H9 (cell line): ENCODE results near the gene TBC1D20. TPM values are rescaled to one million over a fixed set of nuclear protein-coding genes. Genes with fewer than 3 reads are reported as not detected.

ENCODE experiments used
- DNase-seq: peaks from one replicate; pipeline ENCODE4 v3.0.0-alpha.2; 2017
- H2AFZ ChIP-seq: one replicate; pipeline ENCODE4 v1.6.1; 2013; ENCODE audit warnings: mild to moderate bottlenecking, low read length, control low read depth, moderate library complexity
- H2AK5ac ChIP-seq: 2 replicates; pipeline ENCODE4 v1.6.1; 2013; ENCODE audit warnings: low read length, control low read depth, mixed read lengths; ENCODE audit not compliant: insufficient read length
- H2BK120ac ChIP-seq: one replicate; pipeline ENCODE4 v1.6.1; 2013; ENCODE audit warnings: low read depth, mild to moderate bottlenecking, low read length, control low read depth, inconsistent platforms; ENCODE audit not compliant: poor library complexity, severe bottlenecking
- H2BK12ac ChIP-seq: 2 replicates; pipeline ENCODE4 v1.6.1; 2013; ENCODE audit warnings: low read length, control low read depth, mixed read lengths, low read depth; ENCODE audit not compliant: insufficient read length
- H2BK15ac ChIP-seq: 2 replicates; pipeline ENCODE4 v1.6.1; 2013; ENCODE audit warnings: low read depth, low read length, control low read depth
- H2BK20ac ChIP-seq: one replicate; pipeline ENCODE4 v1.6.1; 2013; ENCODE audit warnings: low read depth, mild to moderate bottlenecking, low read length, control low read depth, inconsistent platforms; ENCODE audit not compliant: poor library complexity, severe bottlenecking
- H2BK5ac ChIP-seq: 2 replicates; pipeline ENCODE4 v1.6.1; 2013; ENCODE audit warnings: low read length, control low read depth, mixed read lengths; ENCODE audit not compliant: insufficient read length
- H3K14ac ChIP-seq: 2 replicates; pipeline ENCODE4 v1.6.1; 2013; ENCODE audit warnings: low read length, control low read depth; ENCODE audit not compliant: insufficient read depth
- H3K18ac ChIP-seq: 2 replicates; pipeline ENCODE4 v1.6.1; 2013; ENCODE audit warnings: low read depth, mild to moderate bottlenecking, mixed read lengths, low read length, control low read depth; ENCODE audit not compliant: insufficient read length
- H3K23ac ChIP-seq: 2 replicates; pipeline ENCODE4 v1.6.1; 2013; ENCODE audit warnings: low read length, control low read depth, mixed read lengths, low read depth; ENCODE audit not compliant: insufficient read length
- H3K23me2 ChIP-seq: 2 replicates; pipeline ENCODE4 v1.6.1; 2013; ENCODE audit warnings: low read depth, mild to moderate bottlenecking, mixed read lengths, low read length, control low read depth; ENCODE audit not compliant: insufficient read length, poor library complexity, severe bottlenecking
- H3K27ac ChIP-seq: 2 replicates; pipeline ENCODE4 v1.5.1; 2013; ENCODE audit warnings: low read length, control low read depth, mixed read lengths, low read depth; ENCODE audit not compliant: insufficient read length
- H3K27me3 ChIP-seq: 2 replicates; pipeline ENCODE4 v1.6.1; 2013; ENCODE audit warnings: low read length, control low read depth, inconsistent platforms; ENCODE audit not compliant: insufficient read depth
- H3K4ac ChIP-seq: 2 replicates; pipeline ENCODE4 v1.6.1; 2013; ENCODE audit warnings: low read depth, mild to moderate bottlenecking, control low read depth, inconsistent platforms, low read length, moderate library complexity
- H3K4me1 ChIP-seq: 2 replicates; pipeline ENCODE4 v1.6.1; 2013; ENCODE audit warnings: low read length, control low read depth, inconsistent platforms; ENCODE audit not compliant: insufficient read depth
- H3K4me2 ChIP-seq: 2 replicates; pipeline ENCODE4 v1.6.1; 2013; ENCODE audit warnings: low read length, control low read depth, mixed read lengths; ENCODE audit not compliant: insufficient read length, insufficient read depth
- H3K56ac ChIP-seq: 2 replicates; pipeline ENCODE4 v1.6.1; 2013; ENCODE audit warnings: low read depth, mild to moderate bottlenecking, mixed read lengths, low read length, control low read depth; ENCODE audit not compliant: insufficient read length
- H3K79me1 ChIP-seq: 2 replicates; pipeline ENCODE4 v1.6.1; 2013; ENCODE audit warnings: low read depth, mild to moderate bottlenecking, moderate library complexity, low read length, control low read depth, inconsistent platforms; ENCODE audit not compliant: insufficient read depth, poor library complexity, severe bottlenecking
- H3K79me2 ChIP-seq: 2 replicates; pipeline ENCODE4 v1.6.1; 2013; ENCODE audit warnings: low read length, control low read depth, inconsistent platforms; ENCODE audit not compliant: insufficient read depth
- H3K9ac ChIP-seq: 2 replicates; pipeline ENCODE4 v1.6.1; 2013; ENCODE audit warnings: low read length, control low read depth, mixed read lengths; ENCODE audit not compliant: insufficient read length; ENCODE audit errors: extremely low read depth
- H3K9me3 ChIP-seq: one replicate; pipeline ENCODE4 v1.6.1; 2013; ENCODE audit warnings: low read depth, low read length, inconsistent platforms; ENCODE audit not compliant: control insufficient read depth
- H3T11ph ChIP-seq: one replicate; pipeline ENCODE4 v1.6.1; 2013; ENCODE audit warnings: mild to moderate bottlenecking, low read length, control low read depth, inconsistent platforms
- H4K20me1 ChIP-seq: one replicate; pipeline ENCODE4 v1.6.1; 2013; ENCODE audit not compliant: control insufficient read depth, insufficient read length, insufficient read depth
- H4K5ac ChIP-seq: 2 replicates; pipeline ENCODE4 v1.6.1; 2013; ENCODE audit warnings: low read depth, mild to moderate bottlenecking, mixed read lengths, low read length, control low read depth; ENCODE audit not compliant: insufficient read length
- H4K8ac ChIP-seq: replicated peaks from 2 replicates; pipeline ENCODE4 v1.6.1; 2013; ENCODE audit warnings: low read length, control low read depth, mixed read lengths, low read depth; ENCODE audit not compliant: insufficient read length
- H4K91ac ChIP-seq: 2 replicates; pipeline ENCODE4 v1.6.1; 2013; ENCODE audit warnings: low read depth, mild to moderate bottlenecking, moderate library complexity, mixed read lengths, low read length, control low read depth; ENCODE audit not compliant: insufficient read length
- H3K27ac Mint-ChIP-seq, 3 experiments: 2 replicates in 2 of 3; 3 replicates in 1 of 3; pipeline ENCODE4 v1.8.0; 2020 to 2021; ENCODE audit warnings: mixed read lengths in 3 of 3, mild to moderate bottlenecking in 1 of 3, moderate library complexity in 1 of 3
- H3K27me3 Mint-ChIP-seq: 2 replicates; pipeline ENCODE4 v1.8.0; 2021; ENCODE audit warnings: low read depth, mild to moderate bottlenecking, moderate library complexity, mixed read lengths
- H3K36me3 Mint-ChIP-seq, 3 experiments: 2 replicates in 2 of 3; 3 replicates in 1 of 3; pipeline ENCODE4 v1.8.0; 2020 to 2021; ENCODE audit warnings: low read depth in 3 of 3, mixed read lengths in 3 of 3; ENCODE audit not compliant: insufficient read depth in 1 of 3
- H3K4me1 Mint-ChIP-seq, 2 experiments: 2 replicates each; pipeline ENCODE4 v1.8.0; 2020; ENCODE audit warnings: mixed read lengths in 2 of 2
- H3K4me3 Mint-ChIP-seq, 2 experiments: 2 replicates in 1 of 2; 3 replicates in 1 of 2; pipeline ENCODE4 v1.8.0; 2020 to 2021; ENCODE audit warnings: mild to moderate bottlenecking in 2 of 2, mixed read lengths in 2 of 2, moderate library complexity in 1 of 2
- H3K9me3 Mint-ChIP-seq, 2 experiments: 2 replicates in 1 of 2; 3 replicates in 1 of 2; pipeline ENCODE4 v1.8.0; 2020; ENCODE audit warnings: mild to moderate bottlenecking in 2 of 2, mixed read lengths in 2 of 2, moderate library complexity in 1 of 2
- CTCF ChIP-seq: fragments of 200-600 bp; sonication (generic); conservative IDR thresholded peaks from 3 replicates; pipeline ENCODE4 v1.8.0; 2021; ENCODE audit warnings: antibody characterized with exemption, mild to moderate bottlenecking
- WGBS: extraction: QIAGEN DNeasy Blood & Tissue Kit; methylation state at CpG from one replicate; pipeline ENCODE4 v1.1.7; 2013; ENCODE audit warnings: missing lambda C conversion rate, low lambda C conversion rate, mixed read lengths; ENCODE audit not compliant: insufficient read length; ENCODE audit errors: extremely low coverage; 5-methylcytosine and 5-hydroxymethylcytosine counted together
- total RNA-seq: library from RNA; stranded (reverse); gene quantifications from 2 replicates; pipeline ENCODE4 v1.2.1, GENCODE V29; 2021

TBC1D20 gene
- total RNA-seq, 1 experiment from 2014 or later: 17.9 TPM

GRCh38 chr20:430091-430999 lies 32.0 kb downstream of the TBC1D20 start:
- no peaks in the 10 kb centered on the region; the same call in 1 of the 2 replicates for H3K27me3 ChIP-seq
- TF ChIP-seq CTCF: no peak
- no peak overlapping the region for H4K5ac ChIP-seq
- Mint-ChIP-seq H3K27me3 (peaks cover 21% of the 10 kb centered on the region), H3K9me3 (no peaks in the 10 kb centered on the region), H3K4me1 (peaks cover 26 to 32% of the 10 kb centered on the region in 2 experiments), H3K4me3 (no peak overlapping the region), H3K27ac (no peak overlapping the region), H3K36me3 (peaks cover 11 to 39% (median 34%) of the 10 kb centered on the region in 3 experiments; a peak in 6 of 7 replicates)
- no peak overlapping the region for H3K14ac ChIP-seq
- H2BK12ac ChIP-seq: no peak overlapping the region
- no peak overlapping the region for H3K4me2 ChIP-seq
- no peak overlapping the region for H2AFZ ChIP-seq
- H3K56ac ChIP-seq: no peak overlapping the region
- no peaks in the 10 kb centered on the region for H3K79me2 ChIP-seq
- H2BK15ac ChIP-seq: no peak overlapping the region
- no peak overlapping the region for H3T11ph ChIP-seq
- H4K20me1 ChIP-seq: no peaks in the 10 kb centered on the region
- no peak for DNase-seq
- no peak overlapping the region for H4K8ac ChIP-seq
- WGBS: no CpG with 5 or more reads among the region's 21 CpGs
- H3K27ac ChIP-seq: no peak overlapping the region
- H3K4me1 ChIP-seq: peaks cover 3% of the 10 kb centered on the region; the same call in 1 of the 2 replicates
- no peak overlapping the region for H2BK20ac ChIP-seq
- H3K18ac ChIP-seq: no peak overlapping the region
- no peak overlapping the region for H3K4ac ChIP-seq
- no peak overlapping the region for H4K91ac ChIP-seq
- H3K79me1 ChIP-seq: no peaks in the 10 kb centered on the region
- H2BK120ac ChIP-seq: no peak overlapping the region
- no peak overlapping the region for H2AK5ac ChIP-seq
- H3K23me2 ChIP-seq: no peaks in the 10 kb centered on the region
- no peak overlapping the region for H3K23ac ChIP-seq
- H3K9ac ChIP-seq: no peak overlapping the region
- H3K9me3 ChIP-seq: no peaks in the 10 kb centered on the region
- no peak overlapping the region for H2BK5ac ChIP-seq
